GM18505 (cell line): ENCODE results near the gene GRIA1.

Experiments
- ATAC-seq: cut with Tn5 transposase; IDR thresholded peaks from one replicate; pipeline ENCODE4 v1.9.1; 2021; ENCODE audit not compliant: unreplicated experiment
- POLR2A ChIP-seq: IDR thresholded peaks from 4 replicates; pipeline ENCODE4 v1.6.1; 2011; ENCODE audit warnings: borderline replicate concordance; ENCODE audit not compliant: insufficient read depth, insufficient read length; ENCODE audit errors: extremely low read depth

Gene GRIA1

DNA sequence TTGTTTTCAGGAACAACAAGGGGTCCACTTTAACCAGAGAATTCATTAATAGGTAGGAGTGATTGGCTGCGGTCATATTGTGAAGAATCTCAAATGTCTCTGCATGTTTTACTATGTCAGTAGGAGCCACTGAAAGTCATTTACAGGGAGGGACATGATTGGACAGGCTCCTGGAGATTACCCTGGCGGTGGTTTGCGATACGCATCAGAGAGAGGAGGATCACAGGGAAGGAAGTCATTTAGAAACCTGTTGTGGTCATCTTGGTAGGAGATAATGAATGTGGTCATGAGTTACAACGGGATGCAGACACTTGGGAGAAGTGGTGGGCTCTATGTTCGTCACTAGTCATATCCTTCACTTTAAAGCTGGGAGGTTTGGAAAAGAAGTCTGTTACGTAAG, 285.5 kb downstream of the GRIA1 start:
- TF ChIP-seq POLR2A: no peak
- no peak for ATAC-seq

DNA sequence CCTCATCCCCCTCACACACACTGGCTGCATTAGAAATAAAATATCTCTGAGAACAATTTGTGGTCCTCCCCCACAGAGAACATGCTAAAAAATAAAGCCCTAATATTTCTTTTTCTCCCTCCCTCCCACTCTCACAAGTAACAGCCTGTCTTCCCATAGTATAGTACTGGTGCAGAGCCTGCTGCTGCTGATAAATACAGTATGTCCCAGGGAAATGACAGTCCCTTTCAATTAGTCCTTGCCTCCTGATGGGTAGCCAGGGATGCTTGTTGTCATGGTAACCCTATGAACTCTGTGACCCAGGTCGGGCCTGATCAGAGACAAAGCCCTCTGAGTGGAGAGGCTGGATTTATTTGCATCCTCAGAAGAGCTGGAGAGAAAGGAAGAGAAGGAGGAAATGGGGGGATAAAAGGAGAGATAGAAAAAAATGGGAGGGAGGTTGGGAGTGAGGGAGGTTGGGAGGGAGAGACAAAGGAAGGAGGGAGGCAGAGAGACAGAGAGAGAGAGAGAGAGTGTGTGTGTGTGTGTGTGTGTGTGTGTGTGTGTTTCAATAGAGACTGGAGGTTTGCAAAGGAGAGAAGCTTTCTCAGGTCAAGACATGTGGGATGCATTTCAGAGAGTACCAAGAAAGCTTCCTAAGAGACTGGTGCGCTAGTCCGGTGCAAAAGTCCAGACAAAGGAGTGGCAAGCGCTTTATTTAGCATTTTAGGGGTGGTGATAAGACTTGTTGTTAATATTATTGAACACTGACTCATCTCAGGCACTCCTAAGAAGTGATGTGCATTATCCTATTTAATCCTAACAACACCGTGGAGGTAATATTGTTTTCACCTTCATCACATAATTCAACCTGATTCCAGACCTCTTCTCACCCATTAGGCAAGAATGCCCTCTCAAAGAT, 287.5 kb downstream of the GRIA1 start:
- TF ChIP-seq POLR2A: no peak
- ATAC-seq: no peak

DNA sequence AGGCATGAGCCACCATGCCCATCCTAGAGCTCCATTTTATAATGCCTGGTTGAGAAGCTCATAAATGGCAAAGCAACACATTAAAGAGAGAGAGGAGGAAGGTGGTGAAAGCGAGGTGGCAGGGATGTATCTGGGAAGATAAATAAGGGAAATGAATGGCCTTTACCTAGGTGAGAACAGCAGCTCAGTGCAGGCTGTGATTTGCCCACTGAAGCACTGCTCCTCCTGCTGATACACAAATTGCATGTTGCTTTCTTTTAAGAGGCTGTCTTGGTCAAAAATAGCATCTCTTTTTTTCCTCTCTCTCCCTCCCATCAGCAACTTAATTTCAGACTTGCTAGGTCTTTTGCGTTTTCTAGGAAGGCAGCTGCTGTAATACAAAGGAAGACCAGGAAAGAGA, 289.4 kb downstream of the GRIA1 start:
- no peak for TF ChIP-seq POLR2A
- no peak for ATAC-seq

DNA sequence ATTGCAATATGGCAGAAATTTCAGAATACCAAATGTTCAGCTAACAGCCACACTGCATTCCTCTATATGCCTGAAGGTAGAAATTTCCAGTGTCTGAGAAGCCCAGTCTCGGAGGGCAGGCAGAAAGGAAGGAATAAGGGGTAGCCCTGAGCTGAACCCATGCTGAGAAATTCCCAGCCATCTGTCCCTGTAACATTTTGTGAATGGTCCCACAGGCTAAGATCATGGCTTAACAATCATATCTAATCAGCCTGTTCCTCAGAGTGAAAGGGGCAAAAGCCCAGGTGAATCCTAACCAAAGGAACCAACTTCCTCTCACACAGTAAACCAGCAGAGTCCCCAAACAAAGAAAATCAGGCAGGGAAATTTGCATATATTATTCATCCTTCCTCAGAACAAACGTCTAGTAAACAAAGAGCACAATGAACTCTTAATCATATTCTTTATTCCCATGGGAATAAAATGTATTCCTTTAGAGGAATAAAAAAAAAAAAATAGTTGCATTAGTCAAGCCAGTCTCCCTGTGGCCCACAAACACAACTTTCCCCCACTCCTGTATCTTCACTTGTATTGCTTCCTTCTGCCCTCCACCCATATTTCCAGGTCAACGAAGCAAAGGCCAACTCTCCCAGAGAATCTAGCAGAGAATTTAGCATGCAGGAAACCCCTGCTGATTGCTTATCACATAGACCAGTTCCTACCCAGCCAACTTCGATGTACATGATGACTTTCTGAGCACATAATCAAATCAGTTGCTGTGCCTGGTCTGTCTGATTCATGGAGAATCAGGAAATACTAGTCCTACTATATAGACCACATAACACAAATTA, 290.6 kb downstream of the GRIA1 start:
- ATAC-seq: no peak
- TF ChIP-seq POLR2A: no peak

DNA sequence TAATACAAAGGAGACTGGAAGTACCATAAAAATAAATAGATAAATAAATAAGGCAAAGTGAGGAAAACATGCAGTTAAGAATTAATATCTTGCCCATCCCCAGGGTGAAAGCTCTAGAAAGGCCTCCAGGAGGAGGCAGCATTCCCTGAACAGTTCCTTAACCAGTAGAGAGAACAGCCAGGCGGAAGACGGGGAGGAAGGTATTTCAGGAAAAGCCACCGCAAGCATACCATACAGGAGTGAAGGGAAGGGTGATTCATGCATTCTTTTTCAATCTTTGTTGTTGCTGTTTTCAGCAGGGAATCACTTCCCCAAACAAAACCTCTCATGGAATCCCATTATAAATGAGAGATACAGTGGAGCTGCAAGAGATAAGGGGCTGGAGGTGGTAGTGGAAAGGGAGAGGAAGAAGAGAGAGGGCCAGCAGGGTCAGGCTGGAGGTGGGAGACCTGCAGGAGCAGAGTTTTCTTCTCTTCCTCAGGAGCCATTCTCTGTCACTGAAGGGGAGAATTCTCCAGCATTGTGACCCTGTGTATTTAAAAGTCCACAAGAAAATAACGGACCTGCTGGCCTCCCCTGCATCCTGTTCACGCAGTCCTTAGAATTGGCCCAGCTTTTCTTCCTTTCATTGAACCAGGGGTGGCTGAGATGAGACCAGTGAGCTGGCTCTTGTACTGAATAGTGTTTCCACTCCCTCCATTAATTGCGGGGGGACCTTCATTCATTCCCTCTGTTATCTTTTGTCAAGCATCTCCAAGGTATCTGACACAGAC, 292.3 kb downstream of the GRIA1 start:
- no peak for ATAC-seq
- no peak for TF ChIP-seq POLR2A

DNA sequence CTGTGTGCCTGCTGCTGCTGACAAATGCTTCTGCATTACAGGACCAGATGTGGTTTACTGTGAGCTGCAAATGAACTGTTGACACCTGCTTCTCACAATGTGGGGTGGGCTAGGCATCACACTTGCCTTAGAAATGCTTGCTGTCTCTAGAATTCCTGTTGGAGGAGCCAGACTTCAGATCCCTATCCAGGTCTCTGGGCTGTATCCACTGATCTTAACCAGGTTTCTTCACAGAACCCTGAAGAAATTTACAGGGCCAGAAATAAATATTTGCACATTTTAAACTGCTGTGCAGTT, 292.8 kb downstream of the GRIA1 start:
- no peak for TF ChIP-seq POLR2A
- ATAC-seq: no peak

DNA sequence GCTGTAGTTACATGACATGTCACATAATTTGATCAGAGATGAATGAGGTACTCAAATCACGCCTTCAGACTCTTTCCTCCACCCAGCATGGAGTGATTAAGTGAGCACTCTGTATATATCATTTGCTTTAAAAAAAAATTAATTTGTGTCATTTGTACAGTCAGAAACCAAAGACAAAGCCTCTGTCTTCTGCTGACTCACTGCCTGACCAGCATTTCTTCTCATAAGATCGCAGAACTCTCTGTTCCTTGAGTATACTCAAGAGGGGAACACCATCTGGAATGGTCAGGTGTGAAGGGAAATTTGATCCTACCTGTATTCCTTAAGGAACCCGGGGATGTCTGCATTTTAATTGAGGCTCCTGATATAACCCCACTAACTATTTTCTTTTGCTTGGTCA, 293.8 kb downstream of the GRIA1 start:
- ATAC-seq: no peak
- no peak for TF ChIP-seq POLR2A

DNA sequence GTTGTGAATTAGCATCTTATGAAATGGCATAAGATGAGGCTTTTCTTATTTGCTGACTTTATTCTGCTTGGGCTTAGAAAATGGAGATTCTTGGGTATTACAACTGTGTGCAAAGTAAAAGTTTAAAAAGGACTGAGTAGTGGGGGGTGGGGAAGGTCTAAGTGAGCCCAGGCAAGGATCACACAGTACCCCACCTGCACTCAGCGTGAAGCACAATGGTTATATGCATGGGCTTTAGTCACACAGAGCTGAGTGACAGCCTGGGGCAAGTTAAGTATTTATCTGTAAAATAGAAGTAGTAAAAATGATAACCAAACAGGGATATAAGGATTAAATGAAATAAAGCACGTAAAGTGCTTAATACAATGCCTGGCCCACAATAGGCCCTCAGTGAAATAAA, 300.9 kb downstream of the GRIA1 start:
- ATAC-seq: no peak

DNA sequence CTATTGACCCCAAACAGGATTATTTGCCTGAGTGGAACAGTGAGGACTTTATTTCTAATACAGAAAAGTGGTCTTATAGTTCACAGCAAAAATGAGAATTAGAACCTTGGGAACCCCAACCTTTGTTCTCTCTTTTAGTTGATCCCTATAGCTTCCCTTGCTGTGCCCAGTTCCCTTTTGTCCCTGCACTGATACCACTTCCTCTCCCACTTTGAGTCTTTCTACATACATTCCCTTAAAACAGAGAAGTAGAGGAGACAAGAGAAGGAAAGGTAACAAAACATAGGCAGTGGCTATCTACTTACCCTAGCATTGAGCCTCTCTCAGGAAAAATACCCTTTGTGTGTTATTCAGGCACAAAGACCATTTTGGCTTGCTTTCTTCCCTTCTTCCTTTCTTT, 301.8 kb downstream of the GRIA1 start:
- ATAC-seq: no peak
- no peak for TF ChIP-seq POLR2A

More for the DNA sequence above, 300.9 kb downstream of the GRIA1 start:
- TF ChIP-seq POLR2A: no peak

DNA sequence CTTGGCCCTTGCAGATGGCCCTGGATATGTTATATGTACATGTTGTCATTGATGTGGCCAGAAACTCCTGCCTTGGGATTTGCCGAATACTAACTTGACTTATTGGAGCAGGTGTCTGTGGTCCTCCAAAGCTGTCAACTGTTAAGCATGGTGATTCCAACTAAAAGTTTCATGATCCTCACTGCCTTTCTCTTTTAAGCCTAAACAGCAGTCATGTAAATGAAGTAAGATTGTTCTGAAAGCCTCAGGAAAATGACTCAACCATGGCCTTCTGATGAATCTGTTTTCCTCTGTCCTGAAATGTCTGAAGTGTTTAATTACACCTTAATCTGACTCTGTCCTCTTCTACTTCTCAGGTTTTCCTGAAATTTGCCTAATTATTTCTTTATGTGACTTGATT, 303.2 kb downstream of the GRIA1 start:
- no peak for ATAC-seq
- no peak for TF ChIP-seq POLR2A

DNA sequence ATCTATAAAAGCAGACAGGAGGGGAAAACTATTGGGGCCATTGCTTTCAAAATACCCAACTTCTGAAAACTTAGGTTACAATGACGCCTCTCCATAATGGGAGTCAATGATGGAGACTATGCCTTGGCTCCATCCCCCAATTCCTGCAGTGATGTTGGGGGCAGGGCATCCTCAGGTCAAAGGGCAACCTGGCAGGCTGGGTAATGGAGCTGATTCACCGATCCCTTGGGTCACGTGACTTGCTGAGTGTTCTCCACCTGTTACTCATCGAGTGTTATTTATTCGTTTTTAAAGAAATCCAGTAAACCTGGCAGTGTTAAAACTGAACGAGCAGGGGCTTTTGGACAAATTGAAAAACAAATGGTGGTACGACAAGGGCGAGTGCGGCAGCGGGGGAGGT, 303.9 kb downstream of the GRIA1 start:
- no peak for ATAC-seq
- TF ChIP-seq POLR2A: no peak

DNA sequence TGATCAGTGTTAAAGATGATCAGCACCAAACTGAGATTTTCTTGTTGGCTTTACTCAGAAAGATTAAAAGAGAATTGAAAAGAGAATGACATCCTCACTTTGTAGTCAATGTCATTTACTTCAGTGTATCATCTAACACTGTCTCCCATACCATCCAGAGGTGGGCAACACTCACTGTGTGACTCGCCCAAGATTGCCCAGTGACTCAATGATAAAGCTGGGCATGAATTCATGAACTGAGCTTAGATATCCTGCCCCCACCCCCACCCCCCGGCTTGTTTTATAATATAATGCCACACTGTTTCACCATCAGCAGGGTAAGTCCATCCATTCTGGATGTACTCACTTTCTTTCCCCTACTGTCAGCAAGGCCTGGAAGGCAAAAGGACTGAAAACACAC, 306.1 kb downstream of the GRIA1 start:
- ATAC-seq: no peak
- TF ChIP-seq POLR2A: no peak

DNA sequence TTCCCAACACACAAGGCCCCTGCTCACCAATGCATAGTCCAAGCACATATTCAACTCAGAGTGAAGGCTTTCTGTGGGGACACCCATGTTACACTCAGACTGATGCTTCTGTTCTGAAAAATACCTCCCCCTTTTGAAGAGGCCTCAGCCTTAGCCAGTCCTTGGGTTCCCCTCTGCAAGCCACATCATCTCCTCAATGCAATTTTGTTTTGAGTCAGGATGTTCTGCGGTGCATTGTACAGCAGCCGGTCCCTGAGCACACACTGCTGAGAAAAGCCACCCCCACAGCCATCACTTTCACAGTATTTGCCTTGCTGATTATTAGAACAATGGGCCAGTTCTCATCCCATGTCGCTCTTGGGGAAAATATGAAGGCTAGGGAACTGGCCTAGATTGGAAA, 307.0 kb downstream of the GRIA1 start:
- no peak for TF ChIP-seq POLR2A
- ATAC-seq: peak; percentile 70
